DOHH2 (cell line): ENCODE measurements around the gene SLC66A2.

Experiments used
- CTCF ChIP-seq: fragments of 200-600 bp; sonication (generic); IDR thresholded peaks from one replicate; pipeline ENCODE4 v1.5.1; 2014; ENCODE audit warnings: antibody characterized with exemption, mild to moderate bottlenecking, low read depth, low read length; ENCODE audit not compliant: poor library complexity, severe bottlenecking
- EZH2phosphoT487 ChIP-seq: fragments of 200-600 bp; sonication (generic); IDR thresholded peaks from 2 replicates; pipeline ENCODE4 v1.6.1; 2017; ENCODE audit warnings: borderline replicate concordance, mild to moderate bottlenecking, antibody characterized with exemption, low read length, moderate library complexity, mixed read lengths

- no peak for TF ChIP-seq CTCF
- no peak for TF ChIP-seq EZH2phosphoT487
These were observed 63.4 kb downstream of the SLC66A2 start for GRCh38 chr18:79888016-79888415.
